Measurements from ENCODE around the gene CLIC4.

DNA sequence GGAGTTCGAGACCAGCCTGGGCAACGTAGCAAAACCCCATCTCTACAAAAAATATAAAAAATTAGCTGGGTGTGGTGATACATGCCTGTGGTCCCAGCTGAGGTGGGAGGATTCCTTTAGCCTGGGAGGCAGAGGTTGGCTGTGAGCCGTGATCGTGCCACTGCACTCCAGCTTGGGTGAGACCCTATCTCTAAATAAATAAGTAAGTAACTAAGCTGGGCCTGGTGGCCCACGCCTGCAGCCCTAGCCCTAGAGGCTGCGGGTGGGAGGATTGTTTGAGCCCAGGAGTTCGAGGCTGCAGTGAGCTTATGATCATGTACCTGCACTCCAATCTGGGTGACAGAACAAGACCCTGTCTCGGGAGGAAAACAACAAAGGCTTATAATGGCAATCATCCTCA, 4.6 kb downstream of the CLIC4 start:
- TF ChIP-seq CTCF (IDR thresholded peaks at IDR 0.05 in 8 of 11, conservative IDR thresholded peaks at IDR 0.05 in 3 of 11) (no peak), POLR2AphosphoS5 (IDR thresholded peaks at IDR 0.05) (no peak)

Measured in spleen (tissue), 7 donors.